ENCODE results near the gene TPCN2. TPM values are rescaled to one million over a fixed set of nuclear protein-coding genes. Genes with fewer than 3 reads are reported as not detected.

Gene TPCN2
- total RNA-seq, 1 experiment from 2014 or later: 15.2 TPM

DNA sequence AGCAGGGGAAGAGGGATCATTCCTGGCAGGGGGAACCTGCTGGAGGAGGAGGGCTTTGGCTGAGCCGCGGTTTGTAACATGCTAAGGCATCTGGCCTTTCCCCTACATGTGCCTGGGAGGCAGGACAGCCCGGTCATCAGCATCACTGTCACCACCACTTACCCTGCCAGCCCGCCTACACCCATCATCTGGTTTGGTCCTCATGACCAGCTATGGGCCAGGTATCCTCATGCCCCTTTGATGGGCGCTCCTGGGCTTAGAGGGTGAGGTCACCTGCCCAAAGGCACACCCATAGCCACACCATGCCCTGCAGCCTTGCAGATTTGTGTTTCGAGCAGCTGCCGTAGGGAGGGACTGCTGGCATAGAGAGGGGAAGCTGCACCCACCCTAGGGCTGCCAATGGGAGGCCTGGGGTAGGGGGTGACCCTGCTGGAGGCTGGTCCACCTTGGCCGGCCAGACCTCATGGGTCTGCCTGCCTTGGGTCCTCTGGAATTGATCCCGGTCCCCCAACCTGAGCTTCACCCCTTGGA, 38.3 kb upstream of the TPCN2 start:
- no peak for DNase-seq (ENCODE audit: low read depth, low spot score)
- ChIA-PET CTCF (interaction anchor here (1.2 to 1.4 kb wide), 3 partner anchors 9 to 55 kb away, joined by 5 to 6 read pairs (median 5); no protein-coding TSS in a partner anchor), POLR2A (interaction anchor here (1.4 to 2.1 kb wide), 2 partner anchors 25 to 34 kb away, joined by 5 to 8 read pairs; no protein-coding TSS in a partner anchor), RAD21 (ENCODE audit: low non-redundant PET in 1 of 2, low total read pairs in 2 of 2, uncharacterized antibody in 2 of 2, unreplicated experiment in 2 of 2) (no interaction called here)
- peak; percentile 16 for ATAC-seq
- H3K4me3 ChIP-seq (replicated peaks in 1 of 2; ENCODE audit: low read depth in 1 of 2, low read length in 2 of 2): peak overlapping the region; percentile 39 to 54
- H3K9me2 ChIP-seq (ENCODE audit: insufficient read depth): no peaks in the 10 kb centered on the region
- intact Hi-C loops (cut with micrococcal nuclease): no loop called here
- peak overlapping the region; percentile 78 for H3K4me2 ChIP-seq (ENCODE audit: low read length)
- H3K4me1 ChIP-seq (ENCODE audit: control insufficient read depth in 1 of 2, insufficient read depth in 2 of 2, low read length in 2 of 2): peaks cover 38 to 50% of the 10 kb centered on the region in 2 experiments
- no peaks in the 10 kb centered on the region for H3K36me3 ChIP-seq (ENCODE audit: control insufficient read depth in 1 of 2, insufficient read depth in 2 of 2, low read length in 2 of 2)
- no peaks in the 10 kb centered on the region for H4K20me1 ChIP-seq (ENCODE audit: insufficient read depth)
- no peak overlapping the region for H2AFZ ChIP-seq (ENCODE audit: low read depth, low read length, poor library complexity, severe bottlenecking)
- peak overlapping the region; percentile 66 for H3K27ac ChIP-seq (ENCODE audit: low read depth, low read length)
- no peaks in the 10 kb centered on the region for H3K27me3 ChIP-seq (ENCODE audit: insufficient read depth, low read length)
- no TSS peak for BruUV-seq (replicated peaks)
- TF ChIP-seq RAD21 (IDR thresholded peaks at IDR 0.05; ENCODE audit: low read depth): no peak
- no peak for TF ChIP-seq EGR1 (IDR thresholded peaks at IDR 0.05; ENCODE audit: low read depth)
- TF ChIP-seq JUND (IDR thresholded peaks at IDR 0.05): no peak
- TF ChIP-seq, protein P1, sequence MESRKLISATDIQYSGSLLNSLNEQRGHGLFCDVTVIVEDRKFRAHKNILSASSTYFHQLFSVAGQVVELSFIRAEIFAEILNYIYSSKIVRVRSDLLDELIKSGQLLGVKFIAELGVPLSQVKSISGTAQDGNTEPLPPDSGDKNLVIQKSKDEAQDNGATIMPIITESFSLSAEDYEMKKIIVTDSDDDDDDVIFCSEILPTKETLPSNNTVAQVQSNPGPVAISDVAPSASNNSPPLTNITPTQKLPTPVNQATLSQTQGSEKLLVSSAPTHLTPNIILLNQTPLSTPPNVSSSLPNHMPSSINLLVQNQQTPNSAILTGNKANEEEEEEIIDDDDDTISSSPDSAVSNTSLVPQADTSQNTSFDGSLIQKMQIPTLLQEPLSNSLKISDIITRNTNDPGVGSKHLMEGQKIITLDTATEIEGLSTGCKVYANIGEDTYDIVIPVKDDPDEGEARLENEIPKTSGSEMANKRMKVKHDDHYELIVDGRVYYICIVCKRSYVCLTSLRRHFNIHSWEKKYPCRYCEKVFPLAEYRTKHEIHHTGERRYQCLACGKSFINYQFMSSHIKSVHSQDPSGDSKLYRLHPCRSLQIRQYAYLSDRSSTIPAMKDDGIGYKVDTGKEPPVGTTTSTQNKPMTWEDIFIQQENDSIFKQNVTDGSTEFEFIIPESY (IDR thresholded peaks at IDR 0.05; ENCODE audit: extremely low read depth, insufficient replicate concordance, low read length): no peak
- TF ChIP-seq ZFX (IDR thresholded peaks at IDR 0.05): no peak
- TF ChIP-seq, protein P2, sequence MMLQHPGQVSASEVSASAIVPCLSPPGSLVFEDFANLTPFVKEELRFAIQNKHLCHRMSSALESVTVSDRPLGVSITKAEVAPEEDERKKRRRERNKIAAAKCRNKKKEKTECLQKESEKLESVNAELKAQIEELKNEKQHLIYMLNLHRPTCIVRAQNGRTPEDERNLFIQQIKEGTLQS (IDR thresholded peaks at IDR 0.05): no peak
- H3K9ac ChIP-seq (ENCODE audit: low read length): peak overlapping the region; percentile 69
- no peaks in the 10 kb centered on the region for H3K79me2 ChIP-seq (ENCODE audit: insufficient read depth, low read length)
- H3K9me3 ChIP-seq (ENCODE audit: control insufficient read depth in 1 of 2, insufficient read depth in 1 of 2, low read depth in 1 of 2, low read length in 2 of 2): no peaks in the 10 kb centered on the region
